Progenitor cell of endocrine pancreas (in vitro differentiated cells): ENCODE data around the gene CDH5. TPM values are rescaled to one million over a fixed set of nuclear protein-coding genes. Genes with fewer than 3 reads are reported as not detected.

Experiments used
- DNase-seq: peaks from one replicate; pipeline ENCODE4 v3.0.0; 2021; ENCODE audit warnings: low spot score; ENCODE audit not compliant: unreplicated experiment
- H3K27ac Mint-ChIP-seq: 2 replicates; pipeline ENCODE4 v1.8.0; 2021; ENCODE audit warnings: mild to moderate bottlenecking, moderate library complexity, mixed read lengths
- H3K27me3 Mint-ChIP-seq: 2 replicates; pipeline ENCODE4 v1.8.0; 2021; ENCODE audit warnings: mixed read lengths
- H3K36me3 Mint-ChIP-seq: 2 replicates; pipeline ENCODE4 v1.8.0; 2022; ENCODE audit warnings: mixed read lengths; ENCODE audit not compliant: insufficient read depth
- H3K4me1 Mint-ChIP-seq: 2 replicates; pipeline ENCODE4 v1.8.0; 2021; ENCODE audit warnings: low read depth, mixed read lengths
- H3K4me3 Mint-ChIP-seq: 2 replicates; pipeline ENCODE4 v1.8.0; 2021; ENCODE audit warnings: low read depth, mild to moderate bottlenecking, moderate library complexity, mixed read lengths
- H3K9me3 Mint-ChIP-seq: 2 replicates; pipeline ENCODE4 v1.8.0; 2021; ENCODE audit warnings: low read depth, mixed read lengths
- total RNA-seq: library from RNA; stranded (reverse); gene quantifications from 2 replicates; pipeline ENCODE4 v1.2.1, GENCODE V29; 2021
- TF ChIP-seq, protein P1 (sequence below): fragments of 200-600 bp; sonication (generic); IDR thresholded peaks from one replicate; pipeline ENCODE4 v1.5.0; 2021; ENCODE audit warnings: antibody characterized with exemption, mild to moderate bottlenecking; ENCODE audit not compliant: unreplicated experiment

Gene CDH5
- total RNA-seq, 1 donor from 2014 or later = 0.36 TPM

GRCh38 chr16:66342294-66342900, 24.1 kb upstream of the CDH5 start:
- H3K27me3 Mint-ChIP-seq = peaks cover 15% of the 10 kb centered on the region
- peaks cover 7% of the 10 kb centered on the region for H3K9me3 Mint-ChIP-seq
- TF ChIP-seq, protein P1, sequence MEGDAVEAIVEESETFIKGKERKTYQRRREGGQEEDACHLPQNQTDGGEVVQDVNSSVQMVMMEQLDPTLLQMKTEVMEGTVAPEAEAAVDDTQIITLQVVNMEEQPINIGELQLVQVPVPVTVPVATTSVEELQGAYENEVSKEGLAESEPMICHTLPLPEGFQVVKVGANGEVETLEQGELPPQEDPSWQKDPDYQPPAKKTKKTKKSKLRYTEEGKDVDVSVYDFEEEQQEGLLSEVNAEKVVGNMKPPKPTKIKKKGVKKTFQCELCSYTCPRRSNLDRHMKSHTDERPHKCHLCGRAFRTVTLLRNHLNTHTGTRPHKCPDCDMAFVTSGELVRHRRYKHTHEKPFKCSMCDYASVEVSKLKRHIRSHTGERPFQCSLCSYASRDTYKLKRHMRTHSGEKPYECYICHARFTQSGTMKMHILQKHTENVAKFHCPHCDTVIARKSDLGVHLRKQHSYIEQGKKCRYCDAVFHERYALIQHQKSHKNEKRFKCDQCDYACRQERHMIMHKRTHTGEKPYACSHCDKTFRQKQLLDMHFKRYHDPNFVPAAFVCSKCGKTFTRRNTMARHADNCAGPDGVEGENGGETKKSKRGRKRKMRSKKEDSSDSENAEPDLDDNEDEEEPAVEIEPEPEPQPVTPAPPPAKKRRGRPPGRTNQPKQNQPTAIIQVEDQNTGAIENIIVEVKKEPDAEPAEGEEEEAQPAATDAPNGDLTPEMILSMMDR = peak; percentile 80

GRCh38 chr16:66344533-66345145, 21.9 kb upstream of the CDH5 start:
- H3K36me3 Mint-ChIP-seq = no peaks in the 10 kb centered on the region
- no peak overlapping the region for H3K27ac Mint-ChIP-seq
- H3K4me3 Mint-ChIP-seq = no peak overlapping the region
- no peaks in the 10 kb centered on the region for H3K9me3 Mint-ChIP-seq
- TF ChIP-seq, protein P1 = peak; percentile 88
- H3K4me1 Mint-ChIP-seq = peaks cover 13% of the 10 kb centered on the region
- DNase-seq = no peak
- peaks cover 30% of the 10 kb centered on the region for H3K27me3 Mint-ChIP-seq

More at GRCh38 chr16:66342294-66342900, 24.1 kb upstream of the CDH5 start:
- Mint-ChIP-seq H3K27ac (no peak overlapping the region), H3K36me3 (peaks cover 3% of the 10 kb centered on the region), H3K4me1 (peaks cover 13% of the 10 kb centered on the region), H3K4me3 (no peak overlapping the region)
- DNase-seq = peak; percentile 33

- no peaks in the 10 kb centered on the region for H3K9me3 Mint-ChIP-seq
- TF ChIP-seq, protein P1 = no peak
- H3K4me1 Mint-ChIP-seq = peaks cover 9% of the 10 kb centered on the region
- DNase-seq = no peak
- H3K4me3 Mint-ChIP-seq = no peak overlapping the region
- no peak overlapping the region for H3K27ac Mint-ChIP-seq
- H3K27me3 Mint-ChIP-seq = peaks cover 30% of the 10 kb centered on the region
- no peaks in the 10 kb centered on the region for H3K36me3 Mint-ChIP-seq
These were observed 20.3 kb upstream of the CDH5 start for GRCh38 chr16:66346221-66346620.

DNA sequence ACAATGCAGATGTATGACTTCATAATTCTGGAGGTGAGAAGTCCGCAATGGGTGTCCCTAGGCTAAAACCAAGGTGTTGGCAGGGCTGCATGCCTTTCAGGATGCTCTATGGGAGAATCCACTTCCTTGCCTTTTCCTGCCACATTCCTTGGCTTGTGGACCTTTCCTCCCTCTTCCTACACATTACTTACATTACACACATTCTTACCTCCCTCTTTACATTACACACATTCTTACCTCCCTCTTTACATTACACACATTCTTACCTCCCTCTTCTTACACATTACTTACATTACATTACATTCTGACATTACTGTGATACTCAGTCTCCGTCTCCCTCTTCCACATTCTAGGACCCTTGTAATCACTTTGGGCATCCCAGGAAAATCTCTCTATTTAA, 14.2 kb upstream of the CDH5 start:
- TF ChIP-seq, protein P1 = no peak
- Mint-ChIP-seq H3K27me3 (peaks cover 20% of the 10 kb centered on the region), H3K9me3 (no peaks in the 10 kb centered on the region), H3K36me3 (no peaks in the 10 kb centered on the region), H3K4me3 (no peak overlapping the region), H3K27ac (no peak overlapping the region), H3K4me1 (peaks cover 20% of the 10 kb centered on the region)
- no peak for DNase-seq

- H3K9me3 Mint-ChIP-seq = no peaks in the 10 kb centered on the region
- H3K4me1 Mint-ChIP-seq = peaks cover 21% of the 10 kb centered on the region
- TF ChIP-seq, protein P1 = no peak
- peaks cover 18% of the 10 kb centered on the region for H3K27me3 Mint-ChIP-seq
- H3K4me3 Mint-ChIP-seq = no peak overlapping the region
- H3K27ac Mint-ChIP-seq = peak overlapping the region; percentile 67
- DNase-seq = no peak
- no peaks in the 10 kb centered on the region for H3K36me3 Mint-ChIP-seq
These were observed 13.4 kb upstream of the CDH5 start for GRCh38 chr16:66353055-66353454.
